H1 (cell line): ENCODE measurements around the gene MYO18A. TPM values are rescaled to one million over a fixed set of nuclear protein-coding genes. Genes with fewer than 3 reads are reported as not detected.

ENCODE experiments used
- CREB1 ChIP-seq: IDR thresholded peaks from 2 replicates; pipeline ENCODE4 v1.6.1; 2012; ENCODE audit warnings: inconsistent platforms
- CTBP2 ChIP-seq: IDR thresholded peaks from 2 replicates; pipeline ENCODE4 v1.7.0; 2011; ENCODE audit warnings: borderline replicate concordance, mild to moderate bottlenecking, moderate library complexity, mixed read lengths, low read length; ENCODE audit not compliant: insufficient read depth, insufficient read length
- CTCF ChIP-seq, 3 experiments: IDR thresholded peaks; 1 replicate in 2 of 3; 2 replicates in 1 of 3; pipeline versions ENCODE4 v1.5.1 to v1.6.1; 2011; ENCODE audit warnings: low read length in 3 of 3, mild to moderate bottlenecking in 3 of 3, inconsistent platforms in 2 of 3, low read depth in 1 of 3, moderate library complexity in 1 of 3; ENCODE audit not compliant: insufficient read depth in 1 of 3; ENCODE audit errors: control extremely low read depth in 1 of 3
- FOSL1 ChIP-seq: IDR thresholded peaks from 2 replicates; pipeline ENCODE4 v1.6.1; 2011; ENCODE audit warnings: mild to moderate bottlenecking, low read depth, low read length, moderate library complexity; ENCODE audit not compliant: insufficient read depth
- RNF2 ChIP-seq: fragments of 200-900, 300-1000 bp; sonication (generic); IDR thresholded peaks from 2 replicates; pipeline ENCODE4 v1.7.1; 2016; ENCODE audit warnings: borderline replicate concordance, low read depth, mild to moderate bottlenecking, antibody characterized with exemption, low read length; ENCODE audit not compliant: poor library complexity, severe bottlenecking; ENCODE audit errors: missing control alignments
- SIN3A ChIP-seq, 2 experiments: IDR thresholded peaks in 1 of 2; conservative IDR thresholded peaks in 1 of 2; 2 replicates each; pipeline ENCODE4 v1.6.1; 2011 to 2012; ENCODE audit warnings: low read length in 2 of 2, improper control_type of control experiment in 1 of 2, low read depth in 1 of 2, mild to moderate bottlenecking in 1 of 2
- polyA plus RNA-seq, 7 experiments: library from polyadenylated mRNA; depleted of rRNA in 3 of 7; stranded (reverse) in 5 of 7; unstranded in 2 of 7; fragments of >200 nt in 5 of 7; fragments of 200-250 nt in 2 of 7; gene quantifications; 1 replicate in 5 of 7; 2 replicates in 1 of 7; 4 replicates in 1 of 7; pipeline versions ENCODE4 v1.2.1 to v1.2.3, GENCODE V29; 2011 to 2013; ENCODE audit warnings: missing spikeins in 2 of 7, mixed read lengths in 2 of 7
- total RNA-seq: library from RNA; stranded (reverse); fragmentation: NEBNext Ultra II Directional; extraction: Animal tissue kit (Norgen Biotek cat#: 25700); gene quantifications from 2 replicates; pipeline ENCODE4 v1.2.1, GENCODE V29; 2021
- TF ChIP-seq, protein P1 (sequence below): IDR thresholded peaks from 2 replicates; pipeline ENCODE4 v1.6.1; 2012; ENCODE audit warnings: inconsistent platforms

The MYO18A gene
- total and polyA plus RNA-seq, 2 of the 8 experiments (the other 6 are each of a cell fraction or from before 2014, with no cell fraction given): 7.6 to 43.8 TPM

GRCh38 chr17:29039764-29040598 is 140.2 kb downstream of the MYO18A start (continued):
- TF ChIP-seq, protein P1, sequence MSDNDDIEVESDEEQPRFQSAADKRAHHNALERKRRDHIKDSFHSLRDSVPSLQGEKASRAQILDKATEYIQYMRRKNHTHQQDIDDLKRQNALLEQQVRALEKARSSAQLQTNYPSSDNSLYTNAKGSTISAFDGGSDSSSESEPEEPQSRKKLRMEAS: no peak
- no peak for TF ChIP-seq CTCF (IDR thresholded peaks at IDR 0.05; ENCODE audit: control extremely low read depth in 1 of 3, insufficient read depth in 1 of 3, low read depth in 1 of 3, low read length in 3 of 3)
- TF ChIP-seq FOSL1: no peak
- no peak for TF ChIP-seq RNF2
- no peak for TF ChIP-seq CTBP2
- no peak for TF ChIP-seq SIN3A (conservative IDR thresholded peaks at IDR 0.05 in 1 of 2, IDR thresholded peaks at IDR 0.05 in 1 of 2; ENCODE audit: low read depth in 1 of 2, low read length in 2 of 2)
- no peak for TF ChIP-seq CREB1
